ENCODE data around the gene IGLL5. TPM values are rescaled to one million over a fixed set of nuclear protein-coding genes. Genes with fewer than 3 reads are reported as not detected.

The IGLL5 gene
- total RNA-seq, 4 donors from 2014 or later = 1.8 to 15.7 TPM; not detected in 2

DNA sequence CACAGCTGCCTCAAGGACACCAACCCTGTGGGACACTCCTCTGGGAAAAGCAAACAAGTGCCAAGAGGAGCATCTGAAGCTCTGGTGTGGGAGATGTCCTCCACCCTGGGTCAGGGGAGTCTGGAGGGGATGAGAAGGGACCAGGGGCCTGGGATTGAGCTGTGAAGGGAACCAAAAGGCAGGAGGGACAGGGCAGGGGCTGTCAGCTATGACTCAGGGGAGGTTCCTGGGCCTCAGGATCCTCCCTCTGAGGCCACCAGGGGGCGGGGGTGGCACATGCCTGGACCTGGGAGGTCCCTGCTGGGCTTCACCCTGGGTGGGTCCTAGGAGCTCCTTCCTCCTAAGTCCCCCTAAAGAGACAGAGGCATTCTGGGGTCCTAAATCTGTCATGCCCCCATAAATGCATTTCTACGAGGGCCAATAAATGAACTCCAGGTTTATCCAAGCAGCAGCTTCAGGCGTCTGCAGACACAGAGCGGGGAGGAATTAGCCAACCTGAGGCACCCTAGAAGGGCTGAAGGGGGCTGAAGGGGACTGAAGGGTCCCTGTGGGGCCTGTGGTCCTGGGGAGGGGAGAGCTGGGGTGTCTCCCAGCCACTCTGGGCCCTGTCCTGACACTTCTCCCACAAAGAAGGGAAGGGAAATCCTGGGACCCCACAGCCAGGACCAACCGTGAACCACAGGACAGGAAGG, 31.9 kb upstream of the IGLL5 start:
- no peaks in the 10 kb centered on the region for H3K9me3 ChIP-seq
- no peak for DNase-seq
- no peak overlapping the region for H3K4me3 ChIP-seq (replicated peaks in 1 of 3)
- no peak overlapping the region for H3K27ac ChIP-seq
- H3K4me1 ChIP-seq = no peaks in the 10 kb centered on the region
- no peak for TF ChIP-seq POLR2A (IDR thresholded peaks at IDR 0.05)
- TF ChIP-seq, protein P1, sequence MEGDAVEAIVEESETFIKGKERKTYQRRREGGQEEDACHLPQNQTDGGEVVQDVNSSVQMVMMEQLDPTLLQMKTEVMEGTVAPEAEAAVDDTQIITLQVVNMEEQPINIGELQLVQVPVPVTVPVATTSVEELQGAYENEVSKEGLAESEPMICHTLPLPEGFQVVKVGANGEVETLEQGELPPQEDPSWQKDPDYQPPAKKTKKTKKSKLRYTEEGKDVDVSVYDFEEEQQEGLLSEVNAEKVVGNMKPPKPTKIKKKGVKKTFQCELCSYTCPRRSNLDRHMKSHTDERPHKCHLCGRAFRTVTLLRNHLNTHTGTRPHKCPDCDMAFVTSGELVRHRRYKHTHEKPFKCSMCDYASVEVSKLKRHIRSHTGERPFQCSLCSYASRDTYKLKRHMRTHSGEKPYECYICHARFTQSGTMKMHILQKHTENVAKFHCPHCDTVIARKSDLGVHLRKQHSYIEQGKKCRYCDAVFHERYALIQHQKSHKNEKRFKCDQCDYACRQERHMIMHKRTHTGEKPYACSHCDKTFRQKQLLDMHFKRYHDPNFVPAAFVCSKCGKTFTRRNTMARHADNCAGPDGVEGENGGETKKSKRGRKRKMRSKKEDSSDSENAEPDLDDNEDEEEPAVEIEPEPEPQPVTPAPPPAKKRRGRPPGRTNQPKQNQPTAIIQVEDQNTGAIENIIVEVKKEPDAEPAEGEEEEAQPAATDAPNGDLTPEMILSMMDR (IDR thresholded peaks at IDR 0.05) = peak in 1 of 6 experiments; percentile 7
- 63 to 75% methylated on average over 3 to 4 of the region's 5 CpGs for WGBS, 2 donors
- H3K27me3 ChIP-seq = no peaks in the 10 kb centered on the region
- intact Hi-C loops (cut with DNase I) = no loop called here
- H3K36me3 ChIP-seq = no peaks in the 10 kb centered on the region

DNA sequence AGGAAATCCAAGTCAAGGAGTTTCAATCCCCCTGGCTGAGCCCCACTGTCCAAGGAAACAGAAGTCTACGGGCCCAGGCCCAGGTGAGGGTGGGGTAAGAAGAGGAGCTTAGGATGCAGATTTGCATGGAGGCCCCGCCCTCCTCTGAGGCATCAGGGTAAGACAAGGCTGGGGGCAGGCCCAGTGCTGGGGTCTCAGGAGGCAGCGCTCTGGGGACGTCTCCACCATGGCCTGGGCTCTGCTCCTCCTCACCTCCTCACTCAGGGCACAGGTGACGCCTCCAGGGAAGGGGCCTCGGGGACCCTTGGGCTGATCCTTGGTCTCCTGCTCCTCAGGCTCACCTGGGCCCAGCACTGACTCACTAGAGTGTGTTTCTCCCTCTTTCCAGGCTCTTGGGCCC, 31.3 kb upstream of the IGLL5 start:
- intact Hi-C loops (cut with DNase I) = no loop called here
- no peaks in the 10 kb centered on the region for H3K27me3 ChIP-seq
- H3K36me3 ChIP-seq = no peaks in the 10 kb centered on the region
- WGBS, 2 donors = 89 to 100% methylated on average over 2 to 6 of the region's 6 CpGs
- TF ChIP-seq, protein P1 (IDR thresholded peaks at IDR 0.05) = no peak
- TF ChIP-seq POLR2A (IDR thresholded peaks at IDR 0.05) = no peak
- DNase-seq = no peak
- H3K27ac ChIP-seq = no peak overlapping the region
- no peak overlapping the region for H3K4me3 ChIP-seq (replicated peaks in 1 of 3)
- H3K9me3 ChIP-seq = no peaks in the 10 kb centered on the region
- no peaks in the 10 kb centered on the region for H3K4me1 ChIP-seq

DNA sequence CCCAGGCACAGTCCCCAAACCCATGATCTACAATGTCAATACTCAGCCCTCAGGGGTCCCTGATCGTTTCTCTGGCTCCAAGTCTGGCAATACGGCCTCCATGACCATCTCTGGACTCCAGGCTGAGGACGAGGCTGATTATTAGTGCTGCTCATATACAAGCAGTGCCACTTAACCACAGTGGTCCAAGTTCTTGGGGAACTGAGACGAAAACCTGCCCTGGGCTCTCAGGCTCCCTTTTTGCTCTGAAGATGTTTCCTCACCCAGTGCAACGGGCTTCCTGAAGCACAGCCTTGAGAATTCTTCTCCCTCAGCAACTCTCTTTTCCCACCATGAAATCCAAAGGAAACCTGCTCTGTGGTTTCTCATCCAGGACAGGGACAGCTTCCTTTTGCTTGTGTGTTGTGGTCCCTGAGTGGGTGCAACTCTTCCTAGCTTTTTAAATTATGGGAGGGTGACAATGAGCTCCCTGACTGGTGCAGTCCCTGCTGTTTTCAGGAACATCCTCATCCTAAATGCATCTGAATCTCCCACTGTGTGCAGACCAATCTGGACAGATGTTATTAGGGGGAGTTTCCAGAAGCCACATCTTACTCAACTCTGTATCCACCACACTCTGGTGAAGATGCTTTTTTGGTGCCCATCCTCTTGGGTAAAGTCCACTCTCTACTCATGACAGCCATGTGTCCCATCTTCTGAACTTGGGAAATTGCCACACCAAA, 30.6 kb upstream of the IGLL5 start:
- WGBS, 2 donors = 80 to 92% methylated on average over 4 to 5 of the region's 5 CpGs
- DNase-seq = no peak
- intact Hi-C loops (cut with DNase I) = no loop called here

DNA sequence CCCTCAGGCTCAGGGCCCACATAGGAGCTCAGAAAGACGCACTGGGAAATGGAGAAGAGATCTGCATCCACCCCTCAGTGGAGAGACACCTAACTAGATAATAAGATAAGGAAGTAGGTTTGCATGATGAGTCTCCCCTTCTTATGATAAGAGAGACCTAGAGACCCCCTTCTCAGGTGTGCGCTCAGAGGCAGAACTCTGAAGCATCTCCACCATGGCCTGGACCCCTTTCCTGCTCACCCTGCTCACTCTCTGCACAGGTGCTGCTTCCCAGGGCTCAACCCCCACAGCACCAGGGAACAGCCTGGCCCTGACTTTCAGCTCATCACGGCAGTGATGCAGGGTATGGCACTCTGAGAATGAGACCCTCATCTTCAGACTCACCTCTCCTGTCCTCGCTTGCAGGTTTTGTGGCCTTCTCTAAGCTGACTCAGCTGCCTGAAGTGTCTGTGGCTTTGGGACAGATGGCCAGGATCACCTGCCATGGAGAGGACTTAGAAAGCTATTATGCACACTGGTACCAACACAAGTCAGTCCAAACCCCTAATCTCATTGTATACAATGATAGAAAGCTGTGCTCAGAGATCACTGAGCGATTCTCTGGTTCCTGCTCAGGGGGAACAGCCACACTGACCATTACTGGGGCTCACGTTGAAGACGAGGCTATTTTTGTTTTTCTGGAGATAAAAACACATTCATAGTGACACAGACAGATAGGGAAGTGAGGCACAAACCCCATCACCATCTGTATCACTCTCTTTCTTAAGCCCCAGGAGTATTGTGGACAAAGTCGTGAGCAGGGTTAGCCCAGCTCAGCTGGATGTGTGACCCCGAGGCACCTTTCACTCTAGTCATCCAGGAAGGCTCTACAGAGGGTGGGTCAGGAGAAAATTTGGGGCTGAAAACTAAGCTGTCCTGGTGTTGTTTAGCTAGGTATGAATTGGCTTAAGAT, 29.7 kb upstream of the IGLL5 start:
- DNase-seq = no peak
- intact Hi-C loops (cut with DNase I) = no loop called here
- Histone ChIP-seq H3K4me3 (replicated peaks in 1 of 3) (no peak overlapping the region), H3K4me1 (no peaks in the 10 kb centered on the region), H3K36me3 (no peaks in the 10 kb centered on the region), H3K27me3 (no peaks in the 10 kb centered on the region), H3K9me3 (no peaks in the 10 kb centered on the region), H3K27ac (no peak overlapping the region)
- 85 to 92% methylated on average over 9 of the region's 9 CpGs for WGBS, 2 donors
- TF ChIP-seq, protein P1 (IDR thresholded peaks at IDR 0.05) = no peak
- no peak for TF ChIP-seq POLR2A (IDR thresholded peaks at IDR 0.05)

More for the DNA sequence above, 30.6 kb upstream of the IGLL5 start:
- H3K27ac ChIP-seq = no peak overlapping the region
- no peaks in the 10 kb centered on the region for H3K36me3 ChIP-seq
- no peaks in the 10 kb centered on the region for H3K4me1 ChIP-seq
- TF ChIP-seq, protein P1 (IDR thresholded peaks at IDR 0.05) = no peak
- no peak for TF ChIP-seq POLR2A (IDR thresholded peaks at IDR 0.05)
- H3K9me3 ChIP-seq = no peaks in the 10 kb centered on the region
- no peaks in the 10 kb centered on the region for H3K27me3 ChIP-seq
- no peak overlapping the region for H3K4me3 ChIP-seq (replicated peaks in 1 of 3)

All from thyroid gland (tissue), 4 donors.